ENCODE measurements around the gene ITGA1. TPM values are rescaled to one million over a fixed set of nuclear protein-coding genes. Genes with fewer than 3 reads are reported as not detected.
"Not testable (repeated sequence)": the region's sequence is repeated elsewhere in the genome, so short reads cannot be mapped to it uniquely, and the experiment has no call there.

ITGA1 gene
- total RNA-seq, 1 donor from 2014 or later, result 4.5 TPM

- DNase-seq (ENCODE audit: low spot score in 2 of 2), result no peak
- FAIRE-seq, result no peak
Measured at GRCh38 chr5:52945040-52945439, 157.3 kb downstream of the ITGA1 start.

- no peak for DNase-seq (ENCODE audit: low spot score in 2 of 2)
- no peak for FAIRE-seq
Measured at GRCh38 chr5:52947208-52947607, 159.5 kb downstream of the ITGA1 start.

- FAIRE-seq (no peak), DNase-seq (ENCODE audit: low spot score in 2 of 2) (no peak)
Measured at GRCh38 chr5:52947851-52948250, 160.1 kb downstream of the ITGA1 start.

GRCh38 chr5:52948418-52949076 is 160.8 kb downstream of the ITGA1 start:
- FAIRE-seq (peak; percentile 87), DNase-seq (ENCODE audit: low spot score in 2 of 2) (peak; percentile 24 to 38)

GRCh38 chr5:52950686-52951085 is 163.0 kb downstream of the ITGA1 start:
- no peak for FAIRE-seq

GRCh38 chr5:52952483-52952882 is 164.8 kb downstream of the ITGA1 start:
- peak; percentile 86 for FAIRE-seq
- no peak for DNase-seq (ENCODE audit: low spot score in 2 of 2)

More at GRCh38 chr5:52950686-52951085, 163.0 kb downstream of the ITGA1 start:
- DNase-seq (ENCODE audit: low spot score in 2 of 2), result no peak

GRCh38 chr5:52956014-52956413 is 168.3 kb downstream of the ITGA1 start:
- FAIRE-seq (no peak), DNase-seq (ENCODE audit: low spot score in 2 of 2) (no peak)

- FAIRE-seq (no peak), DNase-seq (ENCODE audit: low spot score in 2 of 2) (no peak)
Measured at GRCh38 chr5:52956915-52957747, 169.4 kb downstream of the ITGA1 start.

- no peak for FAIRE-seq
- no peak for DNase-seq (ENCODE audit: low spot score in 2 of 2)
Measured at GRCh38 chr5:52961274-52961681, 173.6 kb downstream of the ITGA1 start.

- FAIRE-seq, result no peak
Measured at GRCh38 chr5:52963636-52964035, 175.9 kb downstream of the ITGA1 start.

GRCh38 chr5:52964138-52964537 is 176.4 kb downstream of the ITGA1 start:
- DNase-seq (ENCODE audit: low spot score in 2 of 2) (no peak), FAIRE-seq (no peak)

More at GRCh38 chr5:52963636-52964035, 175.9 kb downstream of the ITGA1 start:
- DNase-seq (ENCODE audit: low spot score in 2 of 2), result no peak

GRCh38 chr5:52976157-52976556 is 188.4 kb downstream of the ITGA1 start:
- DNase-seq (ENCODE audit: low spot score in 2 of 2); FAIRE-seq: not testable (repeated sequence)

- no peak for DNase-seq (ENCODE audit: low spot score in 2 of 2)
- FAIRE-seq, result no peak
Measured at GRCh38 chr5:52977264-52977897, 189.7 kb downstream of the ITGA1 start.

- no peak for FAIRE-seq
- no peak for DNase-seq (ENCODE audit: low spot score in 2 of 2)
Measured at GRCh38 chr5:52981507-52981906, 193.8 kb downstream of the ITGA1 start.

GRCh38 chr5:52983731-52984636 is 196.3 kb downstream of the ITGA1 start:
- no peak for FAIRE-seq

GRCh38 chr5:52985306-52985705 is 197.6 kb downstream of the ITGA1 start:
- no peak for DNase-seq (ENCODE audit: low spot score in 2 of 2)
- no peak for FAIRE-seq

More at GRCh38 chr5:52983731-52984636, 196.3 kb downstream of the ITGA1 start:
- no peak for DNase-seq (ENCODE audit: low spot score in 2 of 2)

- FAIRE-seq (no peak), DNase-seq (ENCODE audit: low spot score in 2 of 2) (no peak)
Measured at GRCh38 chr5:52987711-52988331, 200.1 kb downstream of the ITGA1 start.

GRCh38 chr5:52988335-52989024 is 200.8 kb downstream of the ITGA1 start:
- no peak for FAIRE-seq
- DNase-seq (ENCODE audit: low spot score in 2 of 2), result no peak

Data from frontal cortex (tissue), 4 donors.